Heart right ventricle (tissue), 16 donors: ENCODE results near the gene UBXN11. TPM values are rescaled to one million over a fixed set of nuclear protein-coding genes. Genes with fewer than 3 reads are reported as not detected.

ENCODE experiments used
- ATAC-seq, 8 donors: fragments of 200-7000 bp; cut with Tn5 transposase; one replicate each; pipeline ENCODE4 v1.9.1; 2020; ENCODE audit warnings: mild to moderate bottlenecking in 8 of 8, moderate library complexity in 8 of 8, moderate number of reproducible peaks in 1 of 8
- DNase-seq, 2 donors: peaks; one replicate each; pipeline ENCODE4 v3.0.0-alpha.2; 2020
- H3K27ac ChIP-seq, 10 donors: fragments of 200-600 bp; sonication (generic) in 2 of 10; one replicate each; pipeline versions ENCODE4 v1.5.0 to v1.8.0; 2020 to 2022; ENCODE audit warnings: mild to moderate bottlenecking in 3 of 10
- H3K27me3 ChIP-seq, 7 donors: fragments of 200-600 bp; one replicate each; pipeline ENCODE4 v1.8.0; 2021 to 2022; ENCODE audit warnings: mild to moderate bottlenecking in 2 of 7
- H3K36me3 ChIP-seq, 9 donors: fragments of 200-600 bp; sonication (generic) in 1 of 9; one replicate each; pipeline versions ENCODE4 v1.5.0 to v1.8.0; 2020 to 2022; ENCODE audit warnings: mild to moderate bottlenecking in 2 of 9
- H3K4me1 ChIP-seq, 9 donors: fragments of 200-600 bp; sonication (generic) in 1 of 9; one replicate each; pipeline versions ENCODE4 v1.5.0 to v1.8.0; 2020 to 2022; ENCODE audit warnings: mild to moderate bottlenecking in 4 of 9
- H3K4me3 ChIP-seq, 10 donors: fragments of 200-600 bp; sonication (generic) in 2 of 10; one replicate each; pipeline versions ENCODE4 v1.5.0 to v1.8.0; 2020 to 2022; ENCODE audit warnings: mild to moderate bottlenecking in 7 of 10, moderate library complexity in 2 of 10
- H3K9me3 ChIP-seq, 11 donors: fragments of 200-600 bp in 10 of 11; sonication (generic) in 2 of 11; one replicate each; pipeline versions ENCODE4 v1.5.0 to v1.8.0; 2013 to 2022; ENCODE audit warnings: mild to moderate bottlenecking in 2 of 11, control low read depth in 1 of 11, moderate library complexity in 1 of 11
- CTCF ChIP-seq, 9 donors: fragments of 200-600 bp; sonication (generic) in 2 of 9; IDR thresholded peaks; one replicate each; pipeline versions ENCODE4 v1.5.0 to v1.8.0; 2021 to 2022; ENCODE audit warnings: antibody characterized with exemption in 9 of 9, mild to moderate bottlenecking in 5 of 9, moderate library complexity in 1 of 9
- WGBS, 2 donors: extraction: QIAGEN DNeasy Blood & Tissue Kit; methylation state at CpG; one replicate each; pipeline ENCODE4 v1.1.7; 2013; ENCODE audit warnings: inconsistent platforms in 1 of 2; 5-methylcytosine and 5-hydroxymethylcytosine counted together
- intact Hi-C, 10 donors: fragments of 100-400 bp; cut with DNase I; formaldehyde crosslinking; loops; one replicate each; pipeline versions ENCODE4 v1.11.1 to v1.14.2; 2022
- polyA plus RNA-seq, 2 donors: library from polyadenylated mRNA; stranded (reverse); fragments of 200-250 nt; gene quantifications; one replicate each; pipeline ENCODE4 v1.2.3, GENCODE V29; 2013
- total RNA-seq, 10 donors: library from RNA; stranded (reverse); fragmentation: NEBNext Ultra II Directional in 3 of 10; extraction: Animal tissue kit (Norgen Biotek cat#: 25700) in 3 of 10; gene quantifications; one replicate each; pipeline versions ENCODE4 v1.2.1 to v1.2.4, GENCODE V29; 2021 to 2023
- donor health status: Arrhythmogenic right ventricular cardiomyopathy.
- donor health status: ischemic (EF 13 %, LVEDD 7.1; RV severe dilation, severe dysfunction).
- donor health status: healthy with polysubstance abuse.
- donor health status: DM: no; HTN: yes; CAD: no.
- donor health status: DM: no; HTN: no; CAD: no.
- donor health status: ischemic (EF 25% LVEDD 6.9; RV normal size, moderate dysfunction).
- donor health status: ischemic (EF 25% LVEDD 5.7; RV mildly dilated, moderate dysfunction).
- donor health status: healthy.
- donor health status: DM: yes; HTN: yes; CAD: no.
- donor health status: Ischemic cardiomyopathy.
- donor health status: ischemic (EF 35%, LVEDD 5.7; RV mildly dilated, moderate dysfunction).
- donor health status: nonischemic (EF 11% LVEDD 7.7; RV severe dilation, severe dysfunction).
- donor health status: DM: yes; HTN: yes; CAD: no.
- donor health status: PGD.
- donor health status: ischemic (EF 29% LVEDD 5.4; RV normal size, mild dysfunction).
- donor health status: nonischemic (EF 23%, LVEDD 6.1; RV moderate dilation, normal function).

The UBXN11 gene
- total and polyA plus RNA-seq, 12 donors, result 5.4 to 20.2 (median 8.2) TPM

DNA sequence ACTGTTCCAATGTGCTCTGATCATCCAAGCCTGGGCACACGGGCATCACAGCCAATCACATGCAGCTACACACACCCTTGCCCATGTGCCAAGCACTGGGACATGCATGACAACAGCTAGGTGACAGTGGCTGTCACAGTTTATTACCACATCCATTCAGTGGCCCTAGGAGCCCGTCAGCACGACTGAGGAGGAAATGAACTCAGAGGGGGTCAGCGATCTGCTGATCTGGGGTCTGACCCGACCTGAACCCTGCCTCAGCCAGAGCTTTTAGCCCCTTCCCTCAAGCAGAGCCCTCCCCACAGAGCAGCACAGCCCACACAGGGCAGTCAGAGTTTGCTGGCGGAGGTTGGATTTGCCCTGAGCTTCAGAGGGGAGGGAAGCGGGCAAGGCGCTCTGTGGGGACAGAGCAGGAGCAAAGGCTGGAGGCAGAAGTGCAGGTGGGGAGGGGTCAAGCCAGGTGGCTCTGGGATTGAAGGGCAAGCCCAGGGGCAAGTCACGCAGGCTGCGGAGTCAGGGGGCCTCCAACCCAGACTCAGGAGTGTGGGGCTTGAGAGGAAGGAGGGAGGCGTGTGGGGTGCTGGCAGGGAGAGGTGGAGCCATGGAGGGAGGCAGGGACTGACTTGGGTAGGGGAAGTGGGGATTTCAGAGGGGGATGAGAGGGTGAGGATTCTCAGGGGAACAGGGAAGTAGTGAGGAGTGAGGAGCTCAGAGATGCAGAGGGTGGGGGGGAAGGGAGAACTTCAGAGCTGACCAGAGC lies 16.1 kb downstream of the UBXN11 start:
- Histone ChIP-seq H3K9me3 (no peaks in the 10 kb centered on the region), H3K4me3 (no peak overlapping the region), H3K27me3 (no peaks in the 10 kb centered on the region), H3K27ac (peak overlapping the region in 5 of 10 donors; percentile 46 to 98 (median 62)), H3K4me1 (peaks cover 0 to 78% (median 35%) of the 10 kb centered on the region in 9 donors), H3K36me3 (no peaks in the 10 kb centered on the region)
- no peak for TF ChIP-seq CTCF (IDR thresholded peaks at IDR 0.05)
- 81 to 86% methylated on average over 11 of the region's 11 CpGs for WGBS, 2 donors
- intact Hi-C loops, result no loop called here
- ATAC-seq (peak in 3 of 8 donors; percentile 1 to 11 (median 9)), DNase-seq (no peak)

- TF ChIP-seq CTCF (IDR thresholded peaks at IDR 0.05), result no peak
- peak overlapping the region in 7 of 10 donors; percentile 19 to 98 (median 55) for H3K27ac ChIP-seq
- H3K27me3 ChIP-seq, result no peaks in the 10 kb centered on the region
- H3K36me3 ChIP-seq, result peaks cover 0 to 1% (median 0%) of the 10 kb centered on the region in 9 donors
- H3K4me1 ChIP-seq, result peaks cover 3 to 87% (median 44%) of the 10 kb centered on the region in 9 donors
- ATAC-seq, result peak in 2 of 8 donors; percentile 1 to 16
- H3K9me3 ChIP-seq, result no peaks in the 10 kb centered on the region
- no peak for DNase-seq
- H3K4me3 ChIP-seq, result no peak overlapping the region
- WGBS, 2 donors, result 90% methylated on average over 21 of the region's 21 CpGs
- intact Hi-C loops, result loop anchor here in 1 of 10 donors (5.0 kb wide), 1 partner anchor 33 kb away; no protein-coding TSS in a partner anchor
These were observed 17.0 kb downstream of the UBXN11 start for GRCh38 chr1:26289158-26290059.

- ATAC-seq, result no peak
- Histone ChIP-seq H3K27me3 (no peaks in the 10 kb centered on the region), H3K9me3 (no peaks in the 10 kb centered on the region), H3K4me1 (peaks cover 3 to 97% (median 51%) of the 10 kb centered on the region in 9 donors), H3K4me3 (no peak overlapping the region), H3K36me3 (peaks cover 0 to 10% (median 0%) of the 10 kb centered on the region in 9 donors), H3K27ac (peak overlapping the region in 9 of 10 donors; percentile 19 to 98 (median 55))
- 60 to 69% methylated on average over 5 of the region's 5 CpGs for WGBS, 2 donors
- DNase-seq, result no peak
- TF ChIP-seq CTCF (IDR thresholded peaks at IDR 0.05), result no peak
- intact Hi-C loops, result loop anchor here in 1 of 10 donors (5.0 kb wide), 1 partner anchor 34 kb away; no protein-coding TSS in a partner anchor
These were observed 18.0 kb downstream of the UBXN11 start for GRCh38 chr1:26288311-26288941.
